NCI-H1092 treated with DMSO at 0.1 percent for 48 hours (cell line): ENCODE data around the gene UBFD1.
"Not testable (repeated sequence)": the region's sequence is repeated elsewhere in the genome, so short reads cannot be mapped to it uniquely, and the experiment has no call there.

Experiments
- DNase-seq: peaks from one replicate; lab custom pipeline; 2025; lab: John Stamatoyannopoulos, UW

UBFD1 gene

DNA sequence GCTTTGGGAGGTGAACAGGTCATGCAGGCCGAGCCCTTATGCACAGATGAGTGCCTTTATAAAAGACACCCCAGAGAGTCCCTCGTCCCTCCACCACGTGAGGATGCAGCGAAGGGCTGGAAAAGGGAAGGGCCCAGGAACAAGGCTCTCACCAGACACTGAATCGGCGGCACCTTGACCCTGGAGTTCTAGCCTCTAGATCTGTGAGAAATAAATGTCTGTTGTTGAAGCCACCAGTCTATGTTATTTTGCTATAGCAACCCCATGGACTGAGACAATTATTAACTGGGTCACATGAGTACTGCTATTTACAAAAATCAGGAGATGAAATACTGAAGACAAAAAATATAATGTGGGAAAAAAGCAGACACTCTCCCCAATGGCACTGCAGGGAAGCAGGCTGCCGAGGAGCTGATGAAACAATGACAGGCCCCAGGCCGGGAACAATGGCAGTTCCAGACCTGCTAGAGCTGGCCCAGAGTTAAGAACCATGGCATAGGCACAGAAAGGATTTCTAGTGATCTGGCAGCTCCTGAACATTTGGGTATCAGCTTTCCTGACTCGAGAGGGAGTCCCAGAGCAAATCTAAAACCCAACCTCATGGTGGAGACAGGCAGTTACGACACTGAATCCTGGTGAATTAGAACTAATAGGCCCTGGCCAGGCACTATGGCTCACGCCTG, 29.4 kb upstream of the UBFD1 start:
- no peak for DNase-seq

DNA sequence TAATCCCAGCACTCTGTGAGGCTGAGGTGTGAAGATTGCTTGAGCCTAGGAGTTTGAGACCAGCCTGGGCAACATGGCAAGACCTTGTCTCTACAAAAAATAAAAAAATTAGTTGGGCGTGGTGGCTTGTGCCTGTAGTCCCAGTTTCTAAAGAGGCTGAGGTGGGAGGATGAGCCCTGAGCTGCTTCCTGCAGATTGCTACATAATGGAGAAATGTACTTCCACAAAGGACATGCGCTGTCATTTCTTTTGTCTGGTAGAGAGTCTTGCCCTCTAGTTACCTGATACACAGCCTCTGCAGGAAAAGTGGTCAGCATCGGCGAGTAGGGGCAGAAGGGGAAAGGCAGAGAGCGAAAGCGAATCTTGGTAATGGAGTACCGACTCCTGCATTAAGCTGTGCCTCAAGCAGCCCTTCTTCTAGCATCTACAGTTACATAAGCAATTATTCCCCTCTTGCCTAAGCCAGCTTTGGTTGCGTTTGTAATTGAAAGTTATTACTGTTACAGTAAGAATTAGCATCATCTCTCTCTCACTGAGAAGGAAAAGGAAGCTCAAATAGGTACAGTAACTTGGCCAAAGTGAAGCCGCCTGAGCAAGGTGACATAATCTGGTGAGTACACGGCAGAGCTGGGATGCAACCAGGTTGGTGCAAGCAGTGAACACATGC, 28.8 kb upstream of the UBFD1 start:
- DNase-seq: no peak

DNA sequence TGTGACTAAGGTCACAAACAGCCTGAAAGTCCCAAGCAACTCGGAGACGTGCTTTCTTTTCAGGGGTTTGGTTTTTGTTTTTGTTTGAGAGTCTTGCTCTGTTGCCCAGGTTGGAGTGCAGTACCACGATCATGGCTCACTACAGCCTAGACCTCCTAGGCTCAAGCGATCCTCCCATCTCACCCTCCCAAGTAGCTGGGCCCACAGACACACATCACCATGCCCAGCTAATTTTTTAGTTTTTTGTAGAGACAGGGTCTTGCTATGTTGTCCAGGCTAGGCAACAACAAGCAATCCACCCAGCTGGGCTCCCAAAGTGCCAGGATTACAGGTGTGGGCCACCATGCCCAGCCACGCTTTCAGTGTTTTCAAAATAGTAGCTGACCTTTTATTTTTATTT, 27.5 kb upstream of the UBFD1 start:
- DNase-seq: no peak

DNA sequence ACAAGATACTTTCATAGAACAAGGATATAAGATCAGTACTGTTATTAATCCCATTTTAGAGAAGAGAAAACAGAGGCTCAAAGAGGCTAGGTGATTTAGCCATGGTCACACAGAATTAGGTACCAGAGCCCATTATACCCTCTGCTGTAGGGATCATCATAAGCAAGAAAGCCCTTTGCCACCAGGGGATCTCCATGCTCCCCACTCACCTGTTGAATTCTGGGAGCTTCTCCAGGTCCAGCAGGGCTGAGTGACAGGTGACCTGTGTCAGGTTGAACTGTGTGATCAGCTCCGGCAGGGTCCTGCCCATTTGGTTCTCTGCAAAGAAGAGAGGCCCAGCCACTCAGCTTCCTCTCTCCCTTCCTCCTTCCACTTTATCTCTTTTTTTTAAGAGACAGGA, 25.1 kb upstream of the UBFD1 start:
- no peak for DNase-seq

DNA sequence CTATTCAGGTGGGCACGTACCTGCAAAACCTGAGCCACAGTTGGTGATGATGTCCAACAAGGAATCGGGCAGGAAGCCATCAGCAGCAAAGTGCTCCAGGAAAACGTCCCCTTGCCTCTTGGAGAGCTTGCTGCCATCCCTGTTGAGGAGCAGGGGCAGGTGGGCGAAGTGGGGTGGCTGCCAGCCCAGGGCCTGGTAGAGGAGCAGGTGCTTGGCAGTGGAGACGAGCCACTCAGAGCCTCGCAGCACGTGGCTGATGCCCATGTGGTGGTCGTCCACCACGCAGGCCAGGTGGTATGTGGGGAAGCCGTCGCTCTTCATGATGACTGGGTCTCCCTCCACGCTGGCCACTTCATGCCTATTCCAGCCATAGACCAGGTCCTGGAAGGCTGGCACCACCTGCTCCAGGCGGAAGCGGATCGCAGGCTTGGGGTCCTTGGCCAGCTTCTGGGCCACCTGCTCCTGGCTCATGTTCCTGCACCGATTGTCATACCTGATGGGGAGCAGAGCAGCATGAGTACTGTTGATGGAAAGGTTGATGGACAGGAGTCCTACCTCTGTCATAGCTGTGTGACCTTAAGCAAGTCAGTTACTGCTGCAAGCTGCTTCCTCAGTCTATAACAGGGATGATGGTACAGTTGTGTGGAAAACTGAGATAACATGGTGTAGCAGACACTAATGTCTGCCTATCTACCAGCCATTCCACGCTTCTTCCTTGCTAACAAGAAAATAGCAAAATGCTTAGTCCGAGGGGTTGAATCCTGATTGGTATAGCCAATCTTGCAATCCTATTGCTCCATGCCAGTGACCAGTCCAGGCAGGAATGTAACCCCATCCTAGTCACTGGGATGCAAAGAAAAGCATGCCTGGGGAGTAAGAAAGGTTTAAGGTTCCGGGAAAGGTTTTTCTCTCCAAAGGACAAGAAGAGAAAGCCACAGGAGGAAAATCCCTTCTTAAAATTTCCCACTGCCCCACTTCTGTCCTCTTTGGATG, 22.4 kb upstream of the UBFD1 start:
- DNase-seq: no peak

DNA sequence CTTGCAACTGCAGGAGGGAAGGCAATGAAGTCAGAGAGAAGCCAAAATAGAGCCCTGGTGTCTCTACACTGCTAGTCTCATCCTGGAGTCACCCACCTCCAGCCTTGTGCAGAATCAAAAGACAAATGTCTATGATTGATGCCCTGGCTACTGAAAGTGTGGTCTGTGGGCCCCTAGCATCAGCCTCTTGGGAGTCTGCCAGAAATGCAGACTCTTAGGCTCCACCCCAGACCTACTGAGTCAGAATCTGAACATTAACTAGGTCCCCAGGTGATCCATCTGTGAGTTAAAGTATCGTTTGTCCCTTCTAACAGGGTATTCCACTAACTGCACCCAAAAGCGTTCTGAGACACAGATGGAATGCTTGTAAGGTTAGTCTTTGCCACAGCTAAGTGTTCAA, 21.6 kb upstream of the UBFD1 start:
- DNase-seq: no peak

DNA sequence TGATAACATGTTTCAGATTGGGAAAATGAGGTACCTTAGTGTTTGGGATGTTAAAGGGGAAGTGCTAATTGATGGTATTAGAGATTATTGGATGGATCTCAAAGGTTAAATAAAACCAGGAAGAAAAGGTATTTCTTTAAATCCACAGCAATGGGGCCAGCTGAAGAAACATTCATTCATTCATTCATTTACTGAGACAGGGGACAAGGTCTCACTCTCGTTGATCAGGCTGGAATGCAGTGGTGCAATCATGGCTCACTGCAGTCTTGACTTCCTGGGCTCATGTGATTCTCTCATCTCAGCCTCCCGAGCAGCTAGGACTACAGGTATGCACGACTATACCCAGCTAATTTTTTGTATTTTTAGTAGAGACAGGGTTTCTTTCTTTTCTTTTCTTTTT, 20.1 kb upstream of the UBFD1 start:
- DNase-seq: no peak

DNA sequence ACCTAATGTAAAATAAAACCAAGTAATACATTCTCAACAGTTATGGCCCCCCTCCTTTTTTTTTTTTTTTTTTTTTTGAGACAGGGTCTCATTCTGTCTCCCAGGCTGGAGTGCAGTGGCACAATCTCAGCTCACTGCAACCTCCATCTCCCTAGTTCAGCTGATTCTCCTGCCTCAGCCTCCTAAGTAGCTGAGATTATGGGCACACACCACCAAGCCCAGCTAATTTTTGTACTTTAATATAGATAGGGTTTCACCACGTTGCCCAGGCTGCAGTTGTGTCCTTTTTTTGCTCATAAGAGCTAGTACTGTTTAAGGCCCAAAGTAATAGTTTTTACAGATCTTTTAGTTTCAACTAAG, 18.6 kb upstream of the UBFD1 start:
- no peak for DNase-seq

DNA sequence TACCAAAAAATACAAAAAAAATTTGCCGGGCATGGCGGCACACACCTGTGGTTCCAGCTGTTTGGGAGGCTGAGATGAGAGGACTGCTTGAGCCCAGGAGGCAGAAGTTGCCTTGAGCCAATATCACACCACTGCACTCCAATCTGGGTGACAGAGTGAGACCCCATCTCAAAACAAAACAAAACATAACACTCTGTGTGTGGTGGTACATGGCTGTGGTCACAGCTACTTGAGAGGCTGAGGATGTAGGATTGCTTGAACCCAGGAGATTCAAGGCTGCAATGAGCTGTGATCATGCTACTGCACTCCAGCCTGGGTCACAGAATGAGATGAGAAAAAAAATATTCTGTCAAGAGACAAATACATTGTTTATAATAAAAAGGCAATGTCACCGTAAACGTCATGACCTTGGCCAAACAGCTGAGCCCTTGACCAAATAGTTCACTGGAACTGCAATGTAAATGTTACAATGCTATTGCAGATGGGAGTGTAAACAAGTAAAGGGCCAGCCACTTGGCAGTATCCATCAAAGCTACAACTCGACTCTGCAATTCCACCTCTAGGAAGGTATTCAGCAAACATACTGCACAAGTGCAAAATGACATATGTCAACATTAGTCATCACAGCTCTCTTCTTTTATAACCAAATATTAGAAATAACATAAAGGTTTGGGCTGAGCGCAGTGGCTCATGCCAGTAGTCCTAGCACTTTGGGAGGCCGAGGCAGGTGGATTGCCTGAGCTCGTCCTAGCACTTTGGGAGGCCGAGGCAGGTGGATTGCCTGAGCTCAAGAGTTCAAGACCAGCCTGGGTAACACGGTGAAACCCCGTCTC, 17.3 kb upstream of the UBFD1 start:
- DNase-seq: peak; percentile 13

DNA sequence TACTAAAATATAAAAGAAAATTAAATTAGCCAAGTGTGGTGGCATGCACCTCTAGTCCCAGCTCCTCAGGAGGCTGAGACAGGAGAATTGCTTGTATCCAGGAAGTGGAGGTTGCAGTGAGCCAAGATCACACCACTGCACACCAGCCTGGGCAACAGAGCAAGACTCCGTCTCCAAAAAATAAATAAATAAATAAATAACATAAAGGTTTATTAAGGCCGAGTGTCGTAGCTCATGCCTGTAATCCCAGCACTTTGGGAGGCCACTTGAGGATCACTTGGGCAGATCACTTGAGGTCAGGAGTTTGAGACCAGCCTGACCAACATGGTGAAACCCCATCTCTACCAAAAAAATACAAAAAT, 16.7 kb upstream of the UBFD1 start:
- DNase-seq: not testable (repeated sequence)

DNA sequence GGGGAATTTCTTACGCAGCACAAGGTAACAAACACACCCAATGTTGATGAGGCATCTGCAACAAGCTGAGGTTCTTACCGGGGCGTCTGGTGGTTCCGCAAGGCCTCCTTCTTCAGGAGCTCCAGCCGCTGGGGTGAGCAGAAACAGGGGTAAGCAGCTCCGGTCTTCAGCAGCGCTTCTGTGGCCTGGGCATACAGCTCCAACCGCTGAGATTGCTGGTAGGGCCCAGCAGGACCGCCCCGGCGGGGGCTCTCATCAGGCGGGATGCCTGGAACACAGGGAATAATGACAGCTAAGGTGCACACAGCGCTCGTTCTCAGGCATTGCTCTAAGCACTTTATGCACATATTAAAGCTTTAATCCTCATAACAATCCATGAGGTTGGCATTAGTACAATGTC, 13.1 kb upstream of the UBFD1 start:
- DNase-seq: no peak

DNA sequence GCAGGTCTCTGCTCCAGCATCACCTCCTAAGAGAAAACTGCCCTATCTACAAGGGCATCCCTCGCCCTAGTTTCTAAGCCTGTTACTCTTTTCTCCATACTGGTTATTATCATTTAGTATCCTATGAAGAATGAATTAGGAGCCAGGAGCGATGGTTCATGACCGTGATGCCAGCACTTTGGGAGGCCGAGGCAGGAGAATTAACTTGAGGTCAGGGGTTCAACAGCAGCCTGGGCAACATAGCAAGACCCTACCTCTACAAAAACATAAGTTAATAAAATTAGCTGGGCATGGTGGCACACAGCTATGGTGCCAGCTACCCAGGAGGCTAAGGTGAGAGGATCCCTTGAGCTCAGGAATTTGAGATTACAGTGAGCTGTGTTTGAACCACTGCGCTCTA, 7.6 kb upstream of the UBFD1 start:
- no peak for DNase-seq

DNA sequence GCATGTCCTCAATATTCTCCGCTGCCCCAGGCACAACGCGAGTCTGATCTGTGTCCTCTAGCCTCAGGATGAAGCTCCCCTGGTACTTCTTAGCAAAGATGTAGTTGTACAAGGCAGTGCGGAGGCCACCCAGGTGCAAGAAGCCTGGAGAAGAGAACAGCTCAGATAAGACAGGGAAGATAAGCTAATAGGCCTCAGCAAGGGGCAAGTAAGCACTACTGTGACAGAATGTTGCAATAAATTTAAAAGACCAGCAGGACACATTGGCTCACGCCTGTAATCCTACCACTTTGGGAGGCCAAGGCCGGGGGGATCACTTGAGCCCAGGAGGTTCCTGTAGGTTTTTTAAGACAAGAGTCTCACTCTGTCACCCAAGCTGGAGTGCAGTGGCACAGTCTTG, 5.4 kb upstream of the UBFD1 start:
- DNase-seq: no peak

DNA sequence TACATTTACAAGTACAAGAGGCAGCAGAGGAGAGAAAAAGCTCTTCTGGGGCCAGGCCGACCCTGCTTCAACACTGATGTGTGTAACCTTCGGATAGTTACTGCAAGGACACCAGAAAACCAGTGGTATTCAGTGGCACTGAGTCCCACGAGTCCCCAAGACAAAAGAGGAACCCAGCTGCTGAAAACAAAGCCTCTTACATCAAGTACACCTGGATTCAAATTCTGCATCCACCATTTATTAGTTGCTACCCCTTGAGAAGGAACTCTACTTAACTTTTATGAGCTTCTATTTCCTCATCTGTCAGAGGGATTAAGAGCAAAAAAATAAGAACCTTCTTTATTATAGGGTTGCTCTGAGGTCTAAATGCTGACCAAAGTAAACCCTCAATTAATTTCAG, 3.0 kb upstream of the UBFD1 start:
- DNase-seq: no peak

DNA sequence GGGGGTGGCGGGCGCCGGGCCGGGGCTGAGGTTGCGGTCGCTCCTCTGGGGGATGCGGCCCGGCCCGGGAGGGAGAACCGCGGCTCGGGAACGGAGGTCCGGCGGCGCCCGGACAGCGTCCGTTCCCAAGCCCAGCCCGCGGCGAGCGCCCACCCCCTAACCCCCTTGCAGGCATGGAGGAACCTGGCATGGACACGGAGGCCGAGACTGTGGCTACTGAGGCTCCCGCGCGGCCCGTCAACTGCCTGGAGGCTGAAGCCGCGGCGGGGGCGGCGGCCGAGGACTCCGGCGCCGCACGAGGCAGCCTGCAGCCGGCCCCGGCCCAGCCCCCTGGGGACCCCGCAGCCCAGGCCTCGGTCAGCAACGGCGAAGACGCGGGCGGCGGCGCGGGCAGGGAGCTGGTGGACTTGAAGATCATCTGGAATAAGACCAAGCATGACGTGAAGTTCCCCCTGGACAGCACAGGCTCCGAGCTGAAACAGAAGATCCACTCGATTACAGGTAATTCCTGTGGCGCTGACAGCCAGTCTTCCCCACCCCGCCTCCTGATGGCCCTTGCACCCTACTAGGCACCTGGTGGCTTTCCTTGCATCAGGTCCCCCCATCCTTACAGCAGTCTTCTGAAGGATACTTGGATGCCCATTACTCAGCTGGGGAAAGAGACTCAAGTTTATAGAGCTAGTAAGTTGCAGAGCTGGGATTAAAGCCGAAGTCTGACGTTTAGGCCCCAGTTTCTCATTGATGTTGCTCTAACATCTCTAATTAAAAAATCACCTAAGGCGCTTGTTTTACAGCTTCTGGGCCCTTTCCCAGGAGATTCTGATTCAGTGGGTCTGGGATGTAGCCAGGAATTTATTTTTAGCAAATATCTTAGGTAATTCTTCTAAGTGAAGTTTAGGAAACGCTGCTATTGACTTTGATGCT, 514 bp downstream of the UBFD1 start:
- peak; percentile 10 for DNase-seq

DNA sequence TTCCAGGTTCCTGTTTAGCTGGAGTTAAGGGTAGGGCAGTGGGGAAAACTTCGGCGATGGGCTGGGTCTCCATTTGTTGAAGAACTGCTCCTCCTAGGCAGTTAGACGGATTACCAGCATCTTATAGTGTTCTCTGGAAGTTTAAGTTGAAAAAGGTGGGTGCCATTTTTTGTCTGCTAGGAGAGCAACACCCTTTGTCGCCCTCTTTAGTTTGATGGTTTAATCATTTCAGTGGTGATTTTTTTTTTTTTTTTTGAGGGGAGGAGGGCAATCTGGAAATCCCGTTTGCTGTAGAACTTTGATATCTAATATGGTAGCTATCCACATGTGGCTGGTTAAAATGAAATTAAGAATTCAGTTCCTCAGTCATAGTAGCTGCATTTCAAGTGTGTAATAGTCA, 4.1 kb downstream of the UBFD1 start:
- no peak for DNase-seq

DNA sequence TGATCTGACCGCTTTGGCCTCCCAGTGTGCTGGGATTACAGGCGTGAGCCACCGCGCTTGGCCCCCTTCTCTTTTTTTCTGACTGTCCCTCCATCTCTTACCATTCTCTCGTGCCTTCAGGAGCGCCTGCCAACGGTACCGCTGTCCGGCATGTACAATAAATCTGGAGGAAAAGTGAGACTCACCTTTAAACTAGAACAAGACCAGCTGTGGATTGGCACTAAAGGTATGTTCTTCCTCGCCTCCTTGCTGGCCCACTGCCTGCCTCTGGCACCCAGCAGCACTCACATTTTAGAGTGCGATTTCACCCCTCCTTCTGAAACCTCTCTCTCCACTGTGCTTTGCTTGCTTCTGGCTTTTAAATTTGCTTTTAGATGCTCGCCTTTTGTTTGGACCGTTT, 5.0 kb downstream of the UBFD1 start:
- DNase-seq: no peak

DNA sequence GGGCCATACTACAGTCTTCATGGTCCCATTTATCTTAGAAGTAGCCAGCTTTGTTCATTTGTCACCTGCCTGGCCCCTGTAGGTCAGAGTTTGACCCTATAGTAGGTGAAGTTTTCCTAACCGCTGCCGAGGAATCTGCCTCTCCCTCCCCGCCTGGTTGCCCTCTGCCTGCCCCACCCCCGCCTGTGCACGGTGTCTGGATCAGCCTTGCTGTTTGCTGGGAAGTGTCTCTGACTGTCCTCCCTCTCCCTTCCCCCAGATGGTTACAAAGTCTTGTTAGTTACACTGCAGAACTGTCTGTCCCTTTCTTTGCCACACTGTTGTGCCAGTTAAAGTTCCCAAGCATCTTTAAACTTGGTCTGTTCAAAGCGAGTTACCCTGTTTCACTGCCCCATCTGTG, 5.7 kb downstream of the UBFD1 start:
- no peak for DNase-seq

DNA sequence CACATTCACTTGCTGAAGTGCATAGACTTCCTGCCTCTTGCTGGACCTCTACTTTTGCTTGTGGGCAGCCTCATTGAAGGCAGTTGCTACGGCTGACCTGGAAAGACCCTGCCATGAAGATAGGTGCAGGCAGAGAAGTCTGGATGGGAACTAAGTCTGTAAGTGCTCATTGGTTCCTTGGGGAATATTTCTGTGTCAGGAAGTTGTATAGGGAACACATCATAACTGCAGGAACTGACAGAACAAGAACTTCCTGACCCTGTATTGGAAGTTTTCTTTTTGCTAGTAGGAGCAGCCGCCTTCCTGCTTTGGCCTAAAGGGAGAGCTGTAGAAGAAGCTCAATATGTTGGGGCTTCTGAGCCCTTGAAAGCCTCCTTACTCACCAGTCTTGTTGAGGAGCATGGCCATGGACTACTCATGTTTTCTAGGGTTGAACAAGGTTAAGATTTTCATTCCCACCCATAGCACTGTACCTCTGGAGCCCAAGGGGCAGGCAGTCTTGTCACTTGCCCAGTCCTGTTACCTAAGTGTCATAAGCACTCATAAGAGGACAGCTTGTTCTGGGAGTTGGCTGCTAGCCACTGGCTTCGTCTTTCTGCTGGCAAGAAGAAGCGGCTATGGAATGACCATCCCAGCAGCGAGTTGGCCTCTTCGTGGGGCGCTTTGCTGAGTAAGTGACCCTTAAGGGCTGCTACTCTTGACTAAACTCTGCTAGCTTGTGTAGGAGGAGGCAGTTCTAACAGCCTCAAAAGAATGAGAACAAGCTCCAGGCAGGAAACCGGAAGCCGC, 7.2 kb downstream of the UBFD1 start:
- DNase-seq: no peak

DNA sequence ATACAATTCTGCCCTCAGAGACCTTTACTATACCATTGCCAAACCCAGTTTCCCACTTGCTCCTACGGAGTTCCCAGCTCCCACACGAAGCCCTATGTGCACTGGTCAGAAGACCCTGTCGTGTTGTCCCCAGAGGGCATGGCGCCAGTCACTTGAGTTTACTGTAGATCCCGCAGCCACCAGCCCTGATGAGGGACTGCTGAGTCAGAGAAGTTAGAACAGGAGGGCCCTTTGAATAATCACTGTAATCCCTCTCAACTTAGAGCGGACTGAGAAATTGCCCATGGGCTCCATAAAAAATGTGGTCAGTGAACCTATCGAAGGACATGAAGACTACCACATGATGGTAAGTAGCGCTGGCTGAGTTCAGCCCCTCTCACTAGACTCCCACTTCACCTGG, 9.2 kb downstream of the UBFD1 start:
- DNase-seq: no peak
